Fibroblast of skin of left quadriceps (primary cell): Measurements from ENCODE around the gene FBXL13.
A peak's percentile ranks its signal among the peaks of the same experiment; 100 is the strongest.
"Not testable (repeated sequence)": the region's sequence is repeated elsewhere in the genome, so short reads cannot be mapped to it uniquely, and the experiment has no call there.

Experiments used
- DNase-seq, 2 experiments: peaks; one replicate each; pipeline ENCODE4 v3.0.0-alpha.2; 2013; ENCODE audit warnings: low read depth in 2 of 2

The FBXL13 gene

DNA sequence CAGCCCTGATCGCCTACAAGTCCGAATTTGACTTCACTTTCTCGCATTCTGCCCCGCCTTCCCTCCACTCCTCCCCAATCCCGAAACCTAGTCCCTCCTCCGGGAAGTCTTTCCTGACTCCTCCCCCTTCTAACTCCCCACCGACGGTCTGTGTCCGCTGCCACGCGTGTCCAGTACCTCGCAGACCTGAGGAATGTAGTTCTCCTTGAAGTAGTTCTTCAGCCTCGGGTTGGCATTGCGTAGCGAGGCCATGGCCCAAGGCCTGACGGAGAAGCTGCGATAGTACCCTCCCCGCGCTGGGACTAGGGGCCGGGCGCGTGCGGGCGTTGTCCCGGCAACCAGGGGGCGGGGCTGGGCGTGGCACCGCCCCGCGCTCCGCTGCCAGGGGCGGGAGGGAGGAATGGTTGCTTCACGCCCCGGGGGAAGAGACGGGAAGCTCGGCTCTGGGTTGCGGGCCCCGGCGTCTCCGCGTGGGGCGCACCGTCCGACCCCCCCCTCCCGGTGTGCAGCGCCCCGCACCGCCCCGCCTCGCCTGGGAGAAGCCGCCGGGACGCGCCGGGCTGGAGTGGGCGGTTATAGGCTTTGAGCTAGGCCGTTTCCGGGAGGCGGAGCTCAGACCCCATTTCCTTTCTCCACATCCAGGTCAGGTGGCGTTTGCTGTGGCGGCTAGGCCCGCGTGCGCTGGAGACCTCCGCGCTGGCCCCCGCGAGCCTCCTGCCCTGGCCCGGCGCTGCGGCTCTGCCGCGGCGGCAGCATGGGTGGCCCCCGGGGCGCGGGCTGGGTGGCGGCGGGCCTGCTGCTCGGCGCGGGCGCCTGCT lies at the start of gene FBXL13, which contains the start of gene ARMC10:
FBXL13 (minus strand) TSS at position 278 of the 818 bp plus-strand sequence.
ARMC10 (plus strand) TSS at position 622 of the 818 bp plus-strand sequence; CDS start at position 755, 133 bp downstream.
- DNase-seq: peak; percentile 67 to 75

DNA sequence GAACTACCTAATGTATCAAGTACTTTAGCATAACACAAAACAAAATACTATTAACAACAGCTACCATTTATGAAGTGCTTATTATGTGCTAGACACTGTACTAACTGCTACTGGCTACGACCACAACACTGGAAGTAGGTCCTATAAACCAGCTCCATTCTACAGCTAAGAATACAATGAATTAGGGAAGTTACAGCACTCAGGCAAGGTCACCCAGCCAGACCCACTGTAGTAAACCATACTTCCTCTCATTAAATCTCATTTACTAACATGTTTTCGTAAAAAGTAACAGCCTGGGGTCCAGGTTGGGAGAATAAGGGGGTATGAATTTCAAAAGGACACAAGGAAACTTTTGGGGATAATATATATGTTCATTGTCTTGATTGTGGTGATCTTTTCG lies 48.9 kb upstream of the FBXL13 start:
- no peak for DNase-seq

DNA sequence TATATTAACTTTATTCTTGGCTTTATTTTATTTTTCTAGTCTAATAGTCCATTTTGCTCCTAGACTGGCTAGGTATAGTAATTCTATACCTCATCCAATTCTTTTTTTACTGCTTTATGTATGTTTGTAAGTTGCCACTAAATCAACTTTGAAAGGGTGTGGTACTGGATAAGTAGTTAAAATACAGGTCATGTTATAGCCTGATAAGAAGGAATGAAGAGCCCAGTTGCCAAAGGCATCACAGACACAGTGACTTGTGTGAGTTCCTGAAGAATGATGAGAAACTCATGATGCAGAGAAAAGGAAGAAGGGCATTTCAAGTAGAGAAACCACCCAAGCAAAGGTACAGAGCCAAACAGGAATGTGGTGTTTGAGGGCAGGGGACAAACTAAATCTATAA lies 47.0 kb upstream of the FBXL13 start:
- DNase-seq: no peak

DNA sequence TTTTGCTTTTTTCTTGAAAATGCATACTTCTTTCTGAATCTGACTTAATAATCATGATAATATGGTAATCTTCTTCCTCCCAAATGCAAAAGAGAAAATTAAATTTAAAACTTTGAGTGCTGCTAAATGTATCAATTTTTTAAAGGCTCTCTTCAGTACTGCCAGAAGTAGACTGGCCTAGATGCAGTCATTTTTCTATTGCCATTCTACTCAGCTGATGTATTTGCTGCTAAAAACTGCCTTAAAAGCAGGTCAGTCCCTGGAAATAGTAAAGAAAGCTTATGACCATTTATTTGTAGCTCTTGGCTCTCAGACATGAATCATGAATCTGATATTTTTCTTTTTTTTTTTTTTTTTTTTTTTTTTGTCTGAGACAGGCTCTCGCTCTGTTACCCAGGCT lies 45.8 kb upstream of the FBXL13 start:
- no peak for DNase-seq

DNA sequence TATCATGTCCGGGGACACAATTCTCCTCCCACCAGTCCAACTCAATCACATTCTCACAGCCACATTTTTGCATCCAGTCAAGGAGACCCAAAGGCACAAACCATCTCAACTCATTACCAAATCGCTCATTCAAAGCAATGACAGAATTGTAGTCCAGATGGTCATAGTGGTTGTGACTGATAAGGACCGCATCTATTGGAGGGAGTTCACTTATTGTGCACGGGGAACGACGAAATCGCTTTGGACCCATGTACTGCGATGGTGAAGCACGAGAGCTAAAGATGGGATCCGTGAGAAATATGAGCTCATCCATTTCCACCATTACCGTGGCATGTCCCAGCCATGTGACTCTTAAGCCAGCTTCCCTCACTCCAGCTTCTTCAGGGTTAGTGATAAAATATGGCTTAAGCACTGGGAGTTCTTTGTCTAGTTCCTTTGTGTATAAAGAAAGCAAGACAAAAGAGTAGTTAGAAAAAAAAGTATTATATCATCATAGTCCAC lies 45.2 kb upstream of the FBXL13 start:
- no peak for DNase-seq

DNA sequence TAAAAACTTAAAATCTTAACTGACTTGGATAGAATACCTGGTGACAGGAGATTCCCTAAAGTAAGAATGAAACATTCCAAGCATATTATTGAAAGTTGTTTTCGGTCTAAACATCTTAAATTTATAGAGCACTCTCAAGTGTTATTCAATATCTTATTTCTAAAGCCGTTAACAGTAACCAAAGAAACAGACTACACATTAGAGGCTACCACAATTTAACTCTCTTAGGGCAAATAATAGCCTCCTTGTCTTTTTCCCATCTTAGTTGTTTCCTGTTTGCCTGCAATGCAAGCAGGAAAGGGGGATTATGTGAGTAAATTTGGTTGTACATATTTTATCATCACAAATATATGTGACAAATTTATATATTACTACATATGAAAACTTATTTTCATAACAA lies 42.9 kb upstream of the FBXL13 start:
- no peak for DNase-seq

DNA sequence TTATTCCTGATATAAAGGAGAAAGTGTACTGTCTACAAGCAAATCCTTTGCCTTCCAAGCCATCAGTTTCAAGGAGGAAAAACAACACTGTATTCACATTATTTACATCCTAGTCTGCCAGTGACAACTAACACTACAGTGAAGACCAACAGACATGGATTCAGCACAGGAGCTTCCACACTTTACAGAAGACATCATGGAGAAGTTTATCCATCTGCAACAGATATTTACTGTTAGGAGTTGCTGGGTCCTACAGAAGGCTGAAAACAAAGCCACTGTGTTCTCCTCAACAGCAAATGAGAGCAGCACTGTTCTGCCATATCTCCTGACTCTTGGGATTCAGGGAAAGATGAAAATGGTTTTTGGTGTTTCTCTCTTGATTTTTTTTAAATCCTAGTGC lies 42.4 kb upstream of the FBXL13 start:
- no peak for DNase-seq

DNA sequence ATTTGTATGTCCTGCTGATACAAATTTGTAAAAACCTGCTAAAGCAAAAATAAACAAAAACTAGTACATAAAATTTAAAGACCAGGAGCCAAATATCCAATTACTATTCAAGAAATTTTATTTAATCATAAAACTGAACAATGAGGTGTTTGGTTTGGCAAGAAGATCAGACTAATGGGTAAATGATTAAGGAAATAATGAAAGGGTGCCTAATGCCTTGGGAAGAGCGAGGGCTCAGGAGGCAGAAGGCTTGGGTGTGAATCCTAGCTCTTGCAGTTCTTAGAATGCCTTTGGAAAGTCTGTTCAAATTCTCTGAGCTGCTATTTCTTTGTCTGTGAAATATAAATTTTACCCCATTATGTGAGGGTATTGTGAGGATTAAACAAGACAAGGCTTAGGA lies 41.9 kb upstream of the FBXL13 start:
- no peak for DNase-seq

DNA sequence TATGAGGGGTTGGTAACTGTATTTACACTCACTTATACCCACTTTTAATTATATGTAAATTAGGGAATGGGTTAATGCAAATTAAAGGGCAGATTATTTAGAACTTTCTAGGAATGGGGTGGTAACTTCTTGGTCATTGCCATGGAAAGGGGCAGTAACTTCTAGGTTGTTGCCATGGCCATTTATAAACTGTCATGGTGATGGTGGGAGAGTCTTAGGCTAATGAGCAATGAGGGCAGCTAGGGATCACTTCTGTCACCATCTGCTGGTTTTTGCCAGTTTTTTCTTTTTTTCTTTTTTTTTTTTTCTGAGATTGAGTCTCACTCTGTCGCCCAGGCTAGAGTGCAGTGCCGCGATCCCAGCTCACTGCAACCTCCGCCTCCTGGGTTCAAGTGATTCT lies 41.2 kb upstream of the FBXL13 start:
- no peak for DNase-seq

DNA sequence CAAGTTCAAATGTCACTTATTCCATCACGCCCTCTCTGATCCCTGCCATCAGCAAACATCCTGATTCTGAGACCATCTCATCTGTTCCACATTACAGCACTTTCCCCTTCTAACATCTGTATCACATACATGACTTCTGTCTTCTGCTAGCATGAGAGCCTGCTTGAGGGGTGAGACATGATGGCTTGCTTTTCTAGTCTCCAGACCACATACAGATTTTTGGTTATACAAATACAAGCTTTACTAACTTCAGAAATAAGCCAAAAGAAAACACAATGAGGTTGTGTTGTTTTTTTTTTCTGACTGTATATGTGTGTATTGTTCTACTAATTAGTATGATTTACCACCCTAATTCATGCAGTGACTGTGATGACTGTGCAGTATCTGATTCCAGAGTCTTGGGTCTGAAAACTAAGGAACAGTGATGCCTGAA lies 40.0 kb upstream of the FBXL13 start:
- DNase-seq: no peak

DNA sequence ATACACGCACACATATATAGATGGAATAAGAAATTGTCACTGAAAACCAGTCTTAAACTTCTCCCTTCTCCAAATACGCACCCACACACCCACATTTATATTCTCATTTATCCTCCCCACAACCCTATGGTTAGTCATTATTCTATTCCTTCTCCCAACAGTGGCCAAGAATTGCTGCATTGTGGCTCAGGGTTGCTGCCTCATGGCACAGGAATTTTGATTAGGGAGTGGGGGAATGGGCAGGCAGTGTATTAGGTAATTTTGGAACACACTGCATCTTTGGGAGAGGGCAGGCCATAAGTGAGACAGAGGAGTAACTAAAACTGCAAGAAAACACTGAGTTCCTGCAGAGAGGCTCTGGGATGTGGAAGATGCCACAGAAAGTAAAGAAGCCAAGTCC lies 38.6 kb upstream of the FBXL13 start:
- DNase-seq: peak; percentile 84

DNA sequence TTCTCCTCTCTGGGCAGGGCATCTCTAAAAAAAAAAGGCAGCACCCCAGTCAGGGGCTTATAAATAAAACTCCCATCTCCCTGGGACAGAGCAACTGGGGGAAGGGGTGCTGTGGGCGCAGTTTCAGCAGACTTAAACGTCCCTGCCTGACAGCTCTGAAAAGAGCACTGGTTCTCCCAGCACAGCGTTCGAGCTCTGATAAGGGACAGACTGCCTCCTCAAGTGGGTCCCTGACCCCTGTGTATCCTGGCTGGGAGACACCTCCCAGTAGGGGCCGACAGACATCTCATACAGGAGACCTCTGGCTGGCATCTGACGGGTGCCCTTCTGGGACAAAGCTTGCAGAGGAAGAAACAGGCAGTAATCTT lies 32.1 kb upstream of the FBXL13 start:
- not testable (repeated sequence) for DNase-seq

DNA sequence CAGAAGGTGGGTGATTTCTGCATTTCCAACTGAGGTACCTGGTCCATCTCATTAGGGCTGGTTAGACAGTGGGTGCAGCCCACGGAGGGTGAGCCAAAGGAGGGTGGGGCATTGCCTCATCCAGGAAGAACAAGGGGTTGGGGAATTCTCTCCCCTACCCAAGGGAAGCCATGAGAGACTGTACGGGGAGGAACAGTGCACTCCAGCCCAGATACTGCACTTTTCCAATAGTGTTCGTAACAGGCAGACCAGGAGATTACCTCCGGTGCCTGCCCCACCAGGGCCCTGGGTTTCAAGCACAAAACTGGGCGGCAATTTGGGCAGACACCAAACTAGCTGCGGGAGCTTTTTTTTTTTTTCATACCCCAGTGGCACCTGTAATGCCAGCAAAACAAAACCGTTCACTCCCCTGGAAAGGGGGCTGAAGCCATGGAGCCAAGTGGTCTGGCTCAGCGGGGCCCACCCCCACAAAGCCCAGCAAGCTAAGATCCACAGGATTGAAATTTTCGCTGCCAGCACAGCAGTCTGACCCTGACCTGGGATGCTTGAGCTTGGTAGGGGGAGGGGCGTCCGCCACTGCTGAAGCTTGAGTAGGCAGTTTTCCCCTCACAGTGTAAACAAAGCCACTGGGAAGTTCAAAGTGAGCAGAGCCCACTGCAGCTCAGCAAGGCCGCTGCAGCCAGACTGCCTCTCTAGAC lies 31.6 kb upstream of the FBXL13 start:
- no peak for DNase-seq

DNA sequence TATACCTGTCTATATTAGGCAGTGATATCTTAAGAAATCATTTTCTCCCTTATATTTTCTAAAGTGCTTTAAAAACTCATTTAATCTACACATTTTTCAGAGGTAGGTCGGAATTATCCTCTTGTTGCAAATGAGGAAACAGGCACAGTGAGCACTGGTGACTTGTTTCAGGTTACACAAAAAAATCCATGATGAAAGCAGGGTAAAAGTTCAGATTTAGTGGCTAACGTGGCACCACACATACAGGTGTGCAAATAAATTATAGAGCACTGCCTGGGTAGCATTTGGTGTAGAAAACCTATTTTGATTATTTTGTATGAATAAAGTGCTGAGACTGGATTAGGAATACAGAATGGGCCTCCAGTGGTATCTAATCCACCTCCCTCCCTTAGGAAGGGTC lies 26.9 kb upstream of the FBXL13 start:
- no peak for DNase-seq

DNA sequence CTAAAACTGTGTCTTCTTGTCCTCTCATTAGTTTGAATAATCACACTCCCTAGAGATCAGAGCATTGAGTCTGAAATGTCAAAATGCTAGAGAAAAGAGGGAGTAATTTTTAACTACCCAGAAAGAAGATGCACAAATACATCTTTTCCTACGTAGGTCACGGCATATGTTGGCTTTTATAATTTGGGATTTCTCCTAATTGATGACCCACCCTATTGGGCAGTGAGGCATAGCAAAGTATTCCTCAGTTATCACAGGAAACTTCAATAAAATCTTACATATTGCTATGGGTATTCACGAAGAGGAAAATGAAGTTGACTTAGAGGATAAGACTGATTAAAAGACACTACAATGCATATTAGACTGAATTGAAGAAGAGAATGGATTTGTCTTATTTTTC lies 25.8 kb upstream of the FBXL13 start:
- DNase-seq: no peak

DNA sequence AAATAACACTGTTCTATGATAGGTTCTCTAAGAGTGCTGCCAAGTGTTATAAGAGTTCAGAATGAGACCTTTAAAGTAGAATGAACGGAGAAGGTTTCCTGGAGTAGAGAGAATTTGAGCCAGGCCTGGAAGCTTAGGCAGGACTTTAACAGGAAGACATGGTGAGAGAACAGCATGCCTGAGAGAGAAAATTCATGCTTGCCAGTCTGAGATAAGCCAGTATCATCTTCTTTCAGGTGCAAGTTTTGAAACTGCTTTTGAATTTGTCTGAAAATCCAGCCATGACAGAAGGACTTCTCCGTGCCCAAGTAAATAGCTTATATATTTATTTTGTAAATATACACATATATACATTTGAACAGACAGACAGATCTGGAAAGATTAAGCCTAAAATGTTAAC lies 22.4 kb upstream of the FBXL13 start:
- no peak for DNase-seq

DNA sequence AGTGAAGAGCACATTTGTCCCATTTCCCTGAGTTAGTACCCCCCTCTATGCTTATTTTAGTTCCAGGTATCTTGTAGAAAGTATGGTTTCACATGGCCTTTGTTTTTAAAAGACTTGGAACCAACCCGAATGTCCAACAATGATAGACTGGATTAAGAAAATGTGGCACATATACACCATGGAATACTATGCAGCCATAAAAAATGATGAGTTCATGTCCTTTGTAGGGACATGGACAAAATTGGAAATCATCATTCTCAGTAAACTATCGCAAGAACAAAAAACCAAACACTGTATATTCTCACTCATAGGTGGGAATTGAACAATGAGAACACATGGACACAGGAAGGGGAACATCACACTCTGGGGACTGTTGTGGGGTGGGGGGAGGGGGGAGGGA lies 21.0 kb upstream of the FBXL13 start:
- not testable (repeated sequence) for DNase-seq

DNA sequence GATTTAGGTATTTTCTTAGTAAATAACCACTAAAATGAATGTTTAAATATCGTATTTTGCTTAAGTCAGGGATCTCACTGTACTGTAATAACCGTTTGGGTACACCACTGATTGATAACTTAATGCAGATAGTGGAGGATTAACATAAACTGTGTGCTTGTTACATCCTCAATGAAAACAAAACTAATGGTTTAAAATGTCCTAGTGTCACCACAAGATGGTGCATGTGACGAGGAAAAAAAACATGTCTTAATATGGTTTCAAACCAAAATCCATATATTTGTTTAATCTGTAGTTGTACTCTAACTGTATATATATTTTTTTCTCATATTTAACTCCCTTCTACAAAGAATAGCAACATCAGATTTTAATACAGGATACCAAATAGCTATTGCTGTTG lies 19.5 kb upstream of the FBXL13 start:
- DNase-seq: no peak

DNA sequence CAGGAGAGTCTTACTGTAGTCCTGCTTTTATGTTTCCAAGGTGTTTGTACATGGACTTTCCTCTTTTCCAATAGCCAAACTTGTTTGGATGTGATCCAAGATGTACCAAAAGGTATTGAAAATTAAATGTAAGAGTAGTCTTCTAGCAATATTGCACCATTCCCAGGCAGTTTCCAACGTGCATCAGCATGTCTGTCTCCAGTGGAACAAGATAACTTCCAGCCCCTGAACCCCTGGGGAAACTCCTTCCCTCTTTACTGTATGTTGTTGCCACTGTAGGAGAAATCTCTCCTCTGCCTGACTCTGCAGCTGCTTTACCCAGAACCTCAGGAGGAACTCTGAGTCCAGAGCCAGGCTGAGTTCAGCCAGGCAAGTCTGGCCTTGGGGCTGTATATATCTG lies 18.8 kb upstream of the FBXL13 start:
- DNase-seq: no peak

DNA sequence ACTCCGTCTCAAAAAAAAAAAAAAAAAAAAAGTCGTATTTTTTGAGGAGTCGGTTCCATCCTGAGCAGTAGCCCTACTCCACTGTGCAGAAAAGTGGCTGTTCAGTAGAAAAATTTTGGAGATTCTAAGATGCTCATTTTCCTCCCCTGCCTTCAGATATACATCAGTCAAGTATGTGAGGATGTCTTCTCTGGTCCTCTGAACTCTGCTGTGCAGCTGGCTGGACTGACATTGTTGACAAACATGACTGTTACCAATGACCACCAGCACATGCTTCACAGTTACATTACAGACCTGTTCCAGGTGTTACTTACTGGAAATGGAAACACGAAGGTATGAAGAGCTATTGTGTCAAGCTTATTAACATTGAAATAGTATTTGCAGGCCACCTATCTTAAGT lies 17.7 kb upstream of the FBXL13 start:
- DNase-seq: not testable (repeated sequence)

DNA sequence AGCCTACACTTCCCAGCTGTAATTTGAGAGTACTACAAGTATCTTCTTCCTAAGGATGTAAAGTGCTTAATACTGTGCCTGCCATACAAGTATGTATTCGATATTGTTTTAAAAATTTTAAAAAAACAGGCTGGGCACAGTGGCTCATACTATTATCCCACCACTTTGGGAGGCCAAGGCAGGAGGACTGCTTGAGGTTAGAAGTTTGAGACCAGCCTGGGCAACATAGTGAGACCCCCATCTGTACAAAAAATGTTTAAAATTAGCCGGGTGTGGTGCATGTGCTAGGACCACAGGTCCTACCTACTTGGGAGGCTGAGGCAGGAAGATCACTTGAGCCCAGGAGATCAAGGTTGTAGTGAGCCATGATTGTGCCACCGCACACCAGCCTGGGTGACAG lies 8.6 kb upstream of the FBXL13 start:
- no peak for DNase-seq

DNA sequence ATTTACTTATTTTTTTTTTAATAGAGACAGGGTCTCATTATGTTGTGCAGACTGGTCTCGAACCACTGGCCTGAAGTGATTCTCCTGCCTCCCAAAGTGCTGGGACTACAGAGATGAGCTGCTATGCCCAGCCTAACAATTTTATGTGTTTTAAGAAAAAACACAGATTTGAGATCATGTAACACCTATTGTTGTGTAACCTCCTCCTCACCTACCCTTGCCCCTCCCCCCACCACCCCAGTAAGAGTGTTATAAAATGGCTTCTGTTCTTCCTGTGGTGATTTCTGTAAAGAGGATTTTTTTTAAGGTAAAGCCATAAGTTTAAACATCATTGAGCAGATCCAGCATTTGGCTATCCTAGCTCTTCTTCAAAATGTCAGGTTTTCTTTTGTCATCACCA lies 7.9 kb upstream of the FBXL13 start:
- no peak for DNase-seq

DNA sequence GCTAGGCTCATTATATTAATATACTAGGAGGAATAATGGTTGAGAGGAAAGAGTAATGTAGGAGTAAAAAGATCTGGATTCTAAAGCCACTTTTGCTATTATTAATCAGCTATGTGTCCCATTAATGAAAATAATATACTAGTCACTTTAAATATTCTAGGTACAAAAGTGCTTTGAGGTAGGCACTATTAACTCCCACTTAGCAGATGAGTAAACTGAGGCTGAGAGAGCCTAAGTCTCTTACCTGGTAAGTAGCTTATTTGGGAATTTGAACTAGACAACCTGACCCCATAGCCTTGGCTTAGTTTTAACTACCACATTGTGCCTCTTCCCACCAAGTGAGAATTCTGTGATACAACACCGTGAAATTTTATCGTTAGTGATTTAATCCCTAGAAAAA lies 6.3 kb upstream of the FBXL13 start:
- DNase-seq: no peak
